GM19351 (cell line): ENCODE results near the gene FLNA.
"Not testable (repeated sequence)": the region's sequence is repeated elsewhere in the genome, so short reads cannot be mapped to it uniquely, and the experiment has no call there.

Experiments used
- ATAC-seq: cut with Tn5 transposase; IDR thresholded peaks from one replicate; pipeline ENCODE4 v1.9.1; 2021; ENCODE audit warnings: mild to moderate bottlenecking, moderate library complexity; ENCODE audit not compliant: unreplicated experiment

The FLNA gene

DNA sequence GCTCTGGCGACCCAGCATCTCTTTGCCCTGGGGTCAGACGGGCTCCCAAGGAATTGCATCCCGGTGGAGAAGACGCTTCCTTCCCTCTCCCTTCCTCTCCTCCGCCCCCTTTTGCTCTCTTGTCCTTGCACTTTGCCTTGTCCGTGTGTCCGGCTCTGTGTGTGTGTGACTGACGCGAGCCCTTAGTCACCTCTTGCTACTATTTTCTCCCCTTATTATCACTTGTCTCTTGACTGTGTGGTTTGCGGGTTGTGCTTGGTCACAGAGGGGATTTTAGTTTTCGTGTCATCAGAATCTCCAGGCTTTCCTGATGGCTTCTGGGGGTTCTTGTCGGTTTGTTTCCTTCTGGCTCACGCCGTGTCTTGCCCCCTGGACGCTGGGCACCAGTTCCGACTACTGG, 31.4 kb downstream of the FLNA start:
- not testable (repeated sequence) for ATAC-seq

DNA sequence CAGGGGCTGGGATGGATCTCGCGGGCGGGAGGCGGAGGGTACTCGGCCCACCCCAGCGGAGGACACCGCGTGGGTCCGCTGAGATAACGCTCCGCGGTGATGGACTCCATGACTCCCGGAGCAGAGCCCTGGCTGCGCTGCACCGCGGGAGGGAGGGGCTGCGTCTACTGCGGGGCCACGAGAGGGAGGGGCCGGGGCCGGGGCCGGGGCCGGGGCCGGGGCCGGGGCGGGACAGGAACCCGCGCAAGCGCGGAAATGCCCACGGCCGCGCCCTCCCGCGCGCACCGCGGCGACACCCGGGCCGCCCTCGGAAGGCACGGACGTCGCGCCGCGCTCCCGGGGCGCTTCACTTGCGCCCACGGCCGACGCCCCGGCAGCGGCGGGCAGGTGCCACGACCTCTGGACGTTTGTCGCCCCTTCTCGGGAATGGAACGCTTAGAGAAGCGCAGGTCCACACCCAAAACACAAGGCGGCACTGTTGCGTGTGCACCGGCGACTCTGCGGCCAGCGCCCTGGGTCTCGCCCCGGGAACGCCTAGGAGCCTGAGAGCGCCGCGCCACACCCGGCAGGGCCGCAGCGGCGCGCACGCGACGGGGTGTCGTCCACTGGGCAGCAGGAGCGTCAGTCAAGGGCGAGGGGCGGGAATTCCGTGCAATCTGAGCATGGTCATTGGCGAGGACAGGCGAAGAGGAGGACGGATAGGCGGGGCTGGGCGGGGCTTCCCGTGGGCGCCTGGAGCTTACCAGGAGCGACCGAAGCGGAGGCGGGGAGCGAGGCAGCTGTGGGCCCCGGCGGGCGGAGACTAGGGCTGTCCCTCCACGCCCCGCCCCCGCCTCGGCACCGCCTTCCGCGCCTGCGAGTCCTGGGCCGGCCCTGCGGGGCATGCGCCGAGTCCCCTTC, 32.8 kb downstream of the FLNA start:
- peak; percentile 65 for ATAC-seq

DNA sequence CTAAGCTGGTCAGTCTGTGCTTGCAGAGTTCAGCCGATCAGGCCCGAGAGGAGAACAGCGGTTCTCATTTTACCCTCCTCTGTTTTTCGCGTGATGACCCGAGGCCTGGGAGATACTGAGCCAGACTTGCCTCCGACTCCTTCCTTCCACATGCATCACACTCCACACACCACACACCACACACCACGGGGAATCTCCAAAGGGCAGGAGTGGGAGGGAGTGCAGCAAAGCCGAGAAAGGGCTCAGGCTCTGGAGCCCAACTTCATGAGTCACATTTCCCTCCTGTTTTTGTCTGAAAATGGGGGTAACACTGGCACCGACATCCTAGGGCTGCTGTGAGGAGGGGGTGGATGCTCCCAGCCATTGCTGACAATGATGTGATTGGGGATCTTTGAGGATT, 39.9 kb downstream of the FLNA start:
- ATAC-seq: no peak

DNA sequence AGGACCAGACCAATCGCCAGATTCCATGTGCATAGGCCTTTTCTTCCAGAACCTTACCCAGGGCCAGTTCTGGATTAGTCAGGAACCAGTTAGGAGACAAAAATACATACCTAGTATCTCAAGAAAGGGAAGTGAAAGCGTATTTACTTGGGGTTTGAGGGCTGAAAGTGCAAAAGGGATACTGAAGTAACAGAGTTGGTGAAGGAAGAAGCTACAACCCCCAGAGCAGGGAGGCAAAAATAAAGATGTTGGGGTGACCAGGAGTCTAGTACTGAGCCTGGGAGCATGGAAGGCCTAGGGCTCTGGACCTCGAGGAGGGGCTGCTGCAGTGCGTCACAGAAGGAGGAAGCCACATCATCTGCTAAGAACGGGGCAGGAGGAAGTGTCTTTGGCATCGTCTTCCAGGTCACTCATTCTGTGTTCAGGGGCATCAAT, 40.6 kb downstream of the FLNA start:
- ATAC-seq: peak; percentile 74

DNA sequence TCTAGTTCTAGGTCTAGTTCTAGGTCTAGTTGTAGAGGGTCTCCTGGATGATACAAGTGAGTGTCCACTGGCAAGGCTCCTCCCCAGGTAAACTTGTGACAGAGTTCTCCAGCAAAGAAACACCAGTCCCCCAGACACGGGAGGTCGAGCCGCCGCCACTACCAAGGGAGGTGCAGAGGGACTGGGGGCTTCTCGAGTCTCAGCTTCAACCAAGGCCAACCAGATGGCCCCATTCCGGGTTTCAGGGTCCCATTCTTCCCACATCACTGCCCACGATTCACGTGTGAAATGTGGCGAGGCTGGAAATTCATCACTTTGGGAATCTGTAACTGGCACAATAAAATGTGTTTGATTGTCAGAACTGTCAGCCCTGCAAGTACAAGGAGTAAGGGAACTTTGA, 41.3 kb downstream of the FLNA start:
- no peak for ATAC-seq

DNA sequence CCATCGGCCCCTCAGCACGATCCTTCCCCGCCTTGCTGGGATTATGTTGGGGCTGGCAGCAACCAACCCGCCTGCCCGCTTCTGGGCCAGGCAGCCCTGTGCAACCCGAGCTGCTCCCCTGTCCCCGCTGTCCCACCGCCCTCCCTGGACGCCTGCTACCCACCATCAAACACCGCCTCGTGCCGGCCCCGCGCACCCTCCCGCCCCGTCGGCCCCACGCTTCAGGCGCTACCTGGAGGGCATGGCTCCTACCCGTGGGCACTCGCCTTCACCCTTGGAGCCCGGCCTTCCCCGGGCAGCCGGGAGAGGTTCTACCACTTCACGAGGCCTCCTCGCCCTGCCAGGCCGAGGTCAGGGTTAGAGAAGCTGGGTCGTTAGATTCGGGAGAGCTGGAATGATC, 41.9 kb downstream of the FLNA start:
- ATAC-seq: no peak

DNA sequence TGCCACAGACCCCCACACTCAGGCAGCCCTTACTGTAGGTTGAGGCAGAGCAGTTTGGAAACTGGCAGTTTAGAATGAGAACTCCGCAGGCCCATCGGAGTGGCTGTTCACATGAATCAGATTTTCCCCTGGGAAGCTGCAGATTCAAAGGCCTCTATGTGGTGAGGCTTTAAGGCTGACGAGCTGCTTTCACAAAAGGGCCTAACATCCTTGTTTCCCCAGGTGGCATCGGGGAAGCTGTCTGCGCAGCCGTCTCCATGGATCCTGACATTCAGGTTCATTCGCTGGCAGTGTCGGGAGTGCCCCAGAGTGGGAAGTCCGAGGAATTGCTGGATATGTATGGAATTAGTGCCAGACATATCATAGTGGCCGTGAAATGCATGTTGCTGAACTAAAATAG, 45.1 kb downstream of the FLNA start:
- no peak for ATAC-seq

DNA sequence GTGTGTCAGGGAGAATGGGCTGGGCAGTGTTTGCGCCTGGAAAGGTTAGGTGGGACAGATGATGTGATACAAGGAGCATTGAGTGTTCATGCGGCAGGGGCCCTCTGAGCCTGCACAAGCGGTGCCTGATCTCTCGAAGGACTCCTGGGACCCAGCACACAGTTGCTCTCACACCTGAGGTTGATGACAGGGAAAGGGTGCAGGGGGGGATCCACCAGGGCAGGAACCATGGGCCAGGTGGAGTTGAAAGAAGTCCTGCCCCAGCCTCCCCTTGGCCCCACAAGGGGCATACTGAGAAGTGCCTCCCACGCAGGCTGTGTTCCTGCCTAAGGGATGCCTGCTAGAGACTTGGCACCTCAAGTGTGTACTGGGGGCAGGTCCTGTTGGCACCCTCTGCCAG, 45.8 kb downstream of the FLNA start:
- no peak for ATAC-seq

DNA sequence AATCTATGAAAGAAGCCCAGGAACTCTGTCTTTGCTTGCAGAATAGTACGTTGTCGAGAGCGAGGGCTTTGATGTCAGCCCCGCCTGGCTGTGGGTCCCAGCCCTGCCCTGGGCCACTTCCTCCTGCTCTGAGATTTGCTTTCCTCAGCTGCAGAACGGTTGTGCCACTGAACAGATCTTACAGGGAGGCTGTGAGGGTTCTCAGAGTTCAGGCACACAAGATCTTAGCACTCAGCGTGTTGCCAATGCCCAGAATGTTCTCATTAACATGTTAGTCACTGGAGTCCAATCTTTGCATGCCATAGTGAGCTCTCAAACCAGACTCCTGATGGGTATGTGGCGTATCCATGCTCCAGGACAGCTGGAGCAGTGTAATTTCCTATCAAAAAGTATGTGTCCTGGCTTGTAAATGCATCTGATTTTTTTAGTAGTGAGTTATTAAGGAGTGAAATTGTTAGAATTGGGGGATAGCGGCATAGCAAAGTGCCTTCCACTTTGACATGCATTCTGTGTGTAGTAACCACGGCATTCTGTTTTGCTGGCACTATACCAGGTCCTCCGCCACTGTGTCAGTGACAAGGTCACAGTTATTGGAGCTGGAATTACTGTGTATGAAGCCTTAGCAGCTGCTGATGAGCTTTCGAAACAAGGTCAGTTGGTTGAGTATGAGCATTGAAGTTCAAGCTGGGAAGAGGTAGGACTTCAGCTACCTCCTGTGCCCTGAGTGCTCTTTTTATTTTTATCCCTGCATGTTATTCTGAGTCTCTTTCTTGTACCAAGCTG, 47.2 kb downstream of the FLNA start:
- no peak for ATAC-seq

DNA sequence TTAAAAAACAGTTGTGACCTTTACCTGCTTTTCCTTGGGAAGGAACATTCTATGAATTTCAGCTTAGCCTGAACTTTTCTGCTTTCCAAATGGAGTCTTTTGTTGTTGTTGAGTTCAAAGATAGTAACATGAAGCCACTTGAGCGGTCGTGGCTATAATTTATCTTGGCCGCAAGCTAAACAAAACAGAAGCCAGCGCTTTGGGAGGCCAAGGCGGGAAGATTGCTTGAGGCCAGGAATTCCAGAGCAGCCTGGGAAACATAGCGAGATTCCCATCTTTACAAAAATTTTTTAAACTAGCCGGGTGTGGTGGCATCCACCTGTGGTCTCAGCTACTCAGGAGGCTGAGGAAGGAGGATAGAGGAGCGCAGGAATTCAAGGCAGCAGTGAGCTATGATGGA, 48.9 kb downstream of the FLNA start:
- ATAC-seq: no peak

DNA sequence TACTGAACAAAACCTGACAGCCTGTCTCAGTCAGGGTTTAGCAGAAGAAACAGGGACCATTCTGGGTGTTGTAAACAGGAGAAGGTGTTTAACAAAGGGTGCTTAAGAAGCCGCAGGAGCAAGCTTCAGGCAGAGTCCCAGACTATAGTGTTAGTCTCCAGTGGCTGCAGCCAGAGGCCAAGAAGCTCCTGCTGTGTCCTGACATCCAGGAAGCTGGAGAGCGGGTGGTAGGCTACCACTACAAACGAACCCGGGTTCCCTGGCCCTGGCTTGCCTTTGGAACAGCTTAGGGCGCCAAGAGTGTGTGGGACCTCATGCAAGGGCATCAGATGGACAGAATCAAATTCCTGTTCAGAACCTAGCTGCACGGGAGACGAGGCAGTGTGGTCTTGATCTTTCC, 50.9 kb downstream of the FLNA start:
- ATAC-seq: no peak

DNA sequence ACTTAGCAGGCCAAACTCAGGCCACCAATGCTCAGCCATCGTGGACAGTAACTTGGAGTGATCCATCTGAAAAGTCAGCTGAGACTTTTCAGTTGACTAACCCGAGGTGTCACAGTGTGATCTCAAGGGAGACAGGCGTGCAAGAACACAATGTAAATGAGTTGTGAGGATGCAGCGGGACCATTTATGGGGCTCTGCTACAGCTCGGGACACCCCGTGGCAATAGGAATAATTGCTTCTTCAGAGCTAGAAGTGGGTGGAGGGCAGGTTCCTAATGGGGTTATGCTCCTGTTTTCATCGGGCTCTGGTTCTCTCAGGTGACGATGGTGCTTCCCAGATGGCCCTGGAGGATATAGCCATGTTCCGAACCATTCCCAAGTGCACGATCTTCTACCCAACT, 51.5 kb downstream of the FLNA start:
- no peak for ATAC-seq

DNA sequence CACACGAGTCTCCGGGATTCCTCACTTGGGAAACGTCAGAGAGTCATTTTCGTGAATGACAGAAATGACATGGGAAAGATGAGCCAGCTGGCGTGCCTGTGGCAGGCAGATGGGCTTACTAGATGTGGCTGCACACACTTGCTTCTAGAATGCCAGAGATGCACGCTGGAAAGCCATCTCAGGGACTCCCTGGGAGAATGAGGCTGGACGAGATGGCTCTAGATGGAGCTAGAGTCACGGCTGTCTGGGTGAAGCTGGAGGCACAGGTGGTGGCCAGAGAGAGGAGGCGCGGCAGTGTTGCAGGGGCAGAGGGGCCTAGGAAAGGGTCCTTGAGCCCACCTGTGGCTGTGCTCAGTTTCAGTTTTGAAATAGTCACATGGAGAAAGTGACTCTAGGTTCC, 52.8 kb downstream of the FLNA start:
- ATAC-seq: no peak

DNA sequence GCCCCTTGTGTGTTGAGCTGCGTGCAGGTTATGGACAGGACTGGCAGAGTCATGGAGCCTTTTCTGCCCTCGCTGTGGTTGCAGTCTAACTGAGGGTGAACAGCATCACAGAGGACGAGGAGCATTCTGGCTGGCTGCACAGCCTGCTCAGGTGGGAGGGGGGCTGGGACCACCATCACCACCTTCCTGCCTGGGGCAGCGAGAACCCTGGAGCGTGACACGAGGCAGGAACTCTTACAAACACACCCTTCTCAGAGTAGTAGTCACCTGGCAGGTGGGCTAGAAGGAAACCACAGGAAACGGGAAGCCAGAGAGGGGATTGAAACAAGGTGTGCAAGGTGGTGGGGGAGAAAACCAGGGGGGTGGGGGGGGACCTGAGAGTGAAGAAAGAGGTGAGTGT, 53.3 kb downstream of the FLNA start:
- ATAC-seq: no peak

DNA sequence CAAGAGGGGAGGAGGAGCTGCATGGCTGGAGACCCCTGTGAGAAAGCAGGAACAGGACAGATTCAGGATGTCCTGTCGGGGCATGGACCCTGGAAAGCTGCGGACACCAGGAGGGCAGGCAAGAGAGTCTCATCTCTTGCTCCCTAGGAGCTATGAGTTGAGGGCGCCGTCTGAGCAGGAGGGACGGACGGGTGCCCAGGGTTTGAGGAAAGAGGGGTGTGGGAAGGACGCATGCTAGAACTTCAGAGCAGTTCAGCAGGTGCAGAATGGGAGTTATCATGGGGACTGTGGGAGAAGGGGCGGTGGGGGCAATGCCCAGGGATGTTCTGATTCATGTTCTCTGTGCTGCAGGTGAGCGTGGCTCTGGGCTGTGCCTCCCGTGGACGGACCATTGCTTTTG, 54.0 kb downstream of the FLNA start:
- ATAC-seq: no peak

DNA sequence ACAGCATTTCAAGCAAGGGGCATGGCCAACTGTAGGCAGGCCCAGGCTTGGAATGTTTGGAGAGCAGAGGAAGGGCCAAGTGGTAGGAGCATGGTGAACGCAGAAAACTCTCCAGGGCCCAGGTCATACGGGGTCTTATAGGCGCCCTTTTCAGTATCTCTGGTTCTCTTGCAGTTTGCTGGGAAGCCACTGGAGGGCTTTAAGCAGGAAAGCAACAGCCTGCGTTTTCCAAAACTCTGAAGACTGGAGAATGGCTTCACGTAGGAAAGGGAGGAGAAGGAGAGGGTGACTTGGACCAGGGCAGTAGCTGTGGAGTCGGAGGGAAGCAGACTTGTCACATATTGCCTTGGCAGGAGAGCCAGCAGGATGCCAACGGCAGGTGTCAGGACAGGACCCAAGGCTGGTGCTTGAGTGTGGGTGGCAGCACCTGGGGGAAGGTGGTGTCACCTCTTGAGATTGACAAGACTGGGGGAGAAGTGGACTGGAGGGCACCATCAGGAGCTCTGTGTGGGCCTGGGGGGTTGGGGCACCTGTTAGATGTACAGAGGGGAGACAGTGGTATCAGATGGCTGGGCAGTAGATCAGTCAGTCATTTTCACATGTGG, 56.9 kb downstream of the FLNA start:
- no peak for ATAC-seq

DNA sequence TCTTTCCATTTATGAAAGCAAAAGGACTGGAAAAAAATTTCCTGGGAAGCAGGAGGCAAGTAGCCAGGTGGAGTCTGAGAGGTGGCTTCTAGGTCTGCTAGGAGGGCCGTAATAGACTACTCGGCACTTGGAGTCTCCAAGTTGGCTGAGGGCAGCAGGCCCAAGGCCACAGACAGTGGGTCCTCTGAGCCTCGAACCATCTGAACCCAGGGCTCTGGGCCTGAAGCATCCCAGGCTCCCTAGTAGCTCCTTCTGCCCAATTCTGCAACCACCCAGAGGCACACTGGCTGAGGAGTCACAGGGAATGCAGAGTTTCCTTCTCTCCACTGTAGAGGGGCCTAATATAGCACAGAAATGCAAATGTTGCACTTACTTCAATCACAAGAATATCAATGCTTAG, 59.0 kb downstream of the FLNA start:
- ATAC-seq: no peak

DNA sequence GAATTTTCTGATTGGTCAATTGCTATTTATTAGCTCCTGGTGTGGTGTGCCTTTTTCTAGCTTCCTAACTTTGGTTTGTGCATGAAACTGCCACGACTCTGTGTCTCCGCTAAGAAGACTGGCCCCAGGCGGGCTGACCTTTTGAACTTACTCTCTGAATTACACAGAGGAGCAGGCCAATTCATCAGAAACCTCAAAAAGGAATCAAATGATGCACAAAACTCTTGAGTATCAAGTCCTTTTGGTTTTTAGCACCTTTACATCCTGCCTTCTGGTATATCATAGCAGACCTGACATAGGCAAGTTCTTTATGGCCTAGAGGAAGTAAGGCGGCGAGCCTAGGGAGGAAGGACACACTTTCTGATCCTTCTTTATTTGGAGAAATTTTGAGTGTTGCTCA, 61.3 kb downstream of the FLNA start:
- ATAC-seq: no peak

DNA sequence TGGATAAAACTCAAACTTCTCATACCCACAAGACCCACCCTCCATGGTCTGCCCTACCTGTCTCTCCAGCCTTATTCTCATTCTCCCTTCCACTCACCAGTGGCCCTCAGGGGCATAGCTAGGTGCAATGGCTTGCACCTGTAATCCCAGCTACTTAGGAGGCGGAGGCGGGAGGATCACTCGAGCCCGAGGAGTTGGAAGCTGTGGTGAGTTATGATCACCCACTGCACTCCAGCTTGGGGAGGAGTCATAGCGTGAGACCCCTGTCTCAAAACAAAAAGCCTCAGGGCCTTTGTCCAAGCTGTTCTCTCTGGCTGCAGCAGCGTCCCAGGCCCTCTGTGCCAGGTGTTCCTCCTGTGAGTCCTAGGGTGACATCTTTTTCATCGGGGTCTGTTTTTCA, 62.3 kb downstream of the FLNA start:
- ATAC-seq: no peak

DNA sequence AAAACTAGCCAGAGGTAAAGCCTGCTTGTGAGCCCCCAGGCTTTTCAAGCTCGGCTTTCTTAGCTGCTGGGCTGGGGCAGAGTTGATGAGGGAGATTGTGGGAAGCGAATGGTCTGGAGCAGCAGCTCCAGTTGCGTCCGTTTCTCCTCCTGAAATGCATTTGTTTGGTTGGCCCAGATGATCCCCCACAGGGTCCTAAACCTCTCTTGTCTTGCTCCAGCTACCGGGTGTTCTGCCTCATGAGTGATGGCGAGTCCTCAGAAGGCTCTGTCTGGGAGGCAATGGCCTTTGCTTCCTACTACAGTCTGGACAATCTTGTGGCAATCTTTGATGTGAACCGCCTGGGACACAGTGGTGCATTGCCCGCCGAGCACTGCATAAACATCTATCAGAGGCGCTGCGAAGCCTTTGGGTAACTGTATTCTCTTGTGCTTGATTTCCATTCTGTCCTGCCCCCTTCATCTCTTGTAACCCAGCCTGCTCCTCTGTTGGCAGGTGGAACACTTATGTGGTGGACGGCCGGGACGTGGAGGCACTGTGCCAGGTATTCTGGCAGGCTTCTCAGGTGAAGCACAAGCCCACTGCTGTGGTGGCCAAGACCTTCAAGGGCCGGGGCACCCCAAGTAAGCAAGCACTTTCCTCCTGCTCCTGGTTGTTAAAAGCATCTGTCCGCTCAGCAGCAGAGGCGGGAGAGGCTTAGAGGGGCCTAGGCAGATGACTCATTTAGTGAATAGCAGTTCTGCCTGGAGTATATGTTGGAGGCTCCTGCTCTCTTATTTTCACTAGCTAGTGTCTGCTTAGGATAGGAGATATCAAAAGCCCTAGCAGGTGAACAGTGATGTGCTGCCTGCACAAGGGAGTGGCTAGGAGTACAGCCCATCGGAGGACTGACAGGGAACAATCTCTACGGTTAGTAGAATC, 63.6 kb downstream of the FLNA start:
- ATAC-seq: no peak
